NT2/D1 (cell line): ENCODE results near the gene ADAM22.

ENCODE experiments used
- DNase-seq: peaks from one replicate; pipeline ENCODE4 v3.0.0-alpha.2; 2011; ENCODE audit warnings: low read depth, low spot score
- H3K27me3 ChIP-seq: 2 replicates; pipeline ENCODE4 v1.6.0; 2011; ENCODE audit warnings: mild to moderate bottlenecking; ENCODE audit not compliant: insufficient read length, insufficient read depth
- H3K36me3 ChIP-seq: 2 replicates; pipeline ENCODE4 v1.6.1; 2011; ENCODE audit warnings: mild to moderate bottlenecking, low read length, mixed read lengths; ENCODE audit not compliant: insufficient read depth, insufficient read length
- H3K4me1 ChIP-seq: 2 replicates; pipeline ENCODE4 v1.5.1; 2011; ENCODE audit not compliant: insufficient read depth, insufficient read length
- H3K4me3 ChIP-seq: 2 replicates; pipeline ENCODE4 v1.5.1; 2011; ENCODE audit warnings: low read depth; ENCODE audit not compliant: insufficient read length
- H3K9ac ChIP-seq: 2 replicates; pipeline ENCODE4 v1.6.0; 2011; ENCODE audit warnings: low read depth; ENCODE audit not compliant: insufficient read length
- H3K9me3 ChIP-seq: 2 replicates; pipeline ENCODE4 v1.5.1; 2011; ENCODE audit warnings: mild to moderate bottlenecking, low read length; ENCODE audit not compliant: insufficient read depth
- SUZ12 ChIP-seq: IDR thresholded peaks from 2 replicates; pipeline ENCODE4 v1.6.1; 2011; ENCODE audit not compliant: insufficient read length, insufficient read depth; ENCODE audit errors: extremely low read depth
- YY1 ChIP-seq: IDR thresholded peaks from 2 replicates; pipeline ENCODE4 v1.6.1; 2011; ENCODE audit not compliant: insufficient read length, insufficient read depth
- ZNF274 ChIP-seq: IDR thresholded peaks from 2 replicates; pipeline ENCODE4 v1.6.1; 2011; ENCODE audit warnings: mild to moderate bottlenecking, low read depth, low read length

Gene ADAM22

GRCh38 chr7:88167223-88167622 lies 233.2 kb downstream of the ADAM22 start:
- DNase-seq, result no peak
- no peak for TF ChIP-seq ZNF274
- TF ChIP-seq SUZ12, result no peak
- TF ChIP-seq YY1, result no peak
- Histone ChIP-seq H3K4me1 (no peaks in the 10 kb centered on the region), H3K4me3 (no peak overlapping the region), H3K9me3 (no peaks in the 10 kb centered on the region), H3K27me3 (no peaks in the 10 kb centered on the region), H3K9ac (no peak overlapping the region), H3K36me3 (no peaks in the 10 kb centered on the region)

GRCh38 chr7:88167721-88168120 lies 233.7 kb downstream of the ADAM22 start:
- H3K4me3 ChIP-seq, result no peak overlapping the region

GRCh38 chr7:88169717-88170320 lies 235.8 kb downstream of the ADAM22 start:
- H3K4me3 ChIP-seq, result no peak overlapping the region
- no peaks in the 10 kb centered on the region for H3K9me3 ChIP-seq
- H3K9ac ChIP-seq, result no peak overlapping the region
- no peaks in the 10 kb centered on the region for H3K36me3 ChIP-seq
- TF ChIP-seq SUZ12, result no peak
- no peak for TF ChIP-seq YY1
- no peak for TF ChIP-seq ZNF274
- DNase-seq, result no peak
- no peaks in the 10 kb centered on the region for H3K4me1 ChIP-seq
- H3K27me3 ChIP-seq, result no peaks in the 10 kb centered on the region

More at GRCh38 chr7:88167721-88168120, 233.7 kb downstream of the ADAM22 start:
- Histone ChIP-seq H3K4me1 (no peaks in the 10 kb centered on the region), H3K9ac (no peak overlapping the region), H3K27me3 (no peaks in the 10 kb centered on the region), H3K9me3 (no peaks in the 10 kb centered on the region), H3K36me3 (no peaks in the 10 kb centered on the region)
- no peak for TF ChIP-seq ZNF274
- TF ChIP-seq YY1, result no peak
- TF ChIP-seq SUZ12, result no peak
- no peak for DNase-seq

GRCh38 chr7:88172842-88173241 lies 238.8 kb downstream of the ADAM22 start:
- no peaks in the 10 kb centered on the region for H3K9me3 ChIP-seq
- no peaks in the 10 kb centered on the region for H3K27me3 ChIP-seq
- no peak overlapping the region for H3K4me3 ChIP-seq
- TF ChIP-seq SUZ12 (no peak), ZNF274 (no peak), YY1 (no peak)
- no peaks in the 10 kb centered on the region for H3K4me1 ChIP-seq
- no peaks in the 10 kb centered on the region for H3K36me3 ChIP-seq
- no peak overlapping the region for H3K9ac ChIP-seq
- DNase-seq, result no peak

- no peak for TF ChIP-seq SUZ12
- no peak for TF ChIP-seq ZNF274
- no peak for TF ChIP-seq YY1
- H3K4me1 ChIP-seq, result no peaks in the 10 kb centered on the region
These were observed 242.1 kb downstream of the ADAM22 start for GRCh38 chr7:88176190-88176589.

GRCh38 chr7:88183051-88183450 lies 249.0 kb downstream of the ADAM22 start:
- no peaks in the 10 kb centered on the region for H3K27me3 ChIP-seq
- H3K4me3 ChIP-seq, result no peak overlapping the region
- TF ChIP-seq YY1, result no peak
- TF ChIP-seq ZNF274, result no peak
- TF ChIP-seq SUZ12, result no peak
- no peak for DNase-seq
- no peak overlapping the region for H3K9ac ChIP-seq
- no peaks in the 10 kb centered on the region for H3K4me1 ChIP-seq
- H3K9me3 ChIP-seq, result no peaks in the 10 kb centered on the region
- H3K36me3 ChIP-seq, result no peaks in the 10 kb centered on the region

More at GRCh38 chr7:88176190-88176589, 242.1 kb downstream of the ADAM22 start:
- H3K9ac ChIP-seq, result no peak overlapping the region
- no peak for DNase-seq
- H3K4me3 ChIP-seq, result no peak overlapping the region
- H3K9me3 ChIP-seq, result no peaks in the 10 kb centered on the region
- H3K36me3 ChIP-seq, result no peaks in the 10 kb centered on the region
- H3K27me3 ChIP-seq, result no peaks in the 10 kb centered on the region

GRCh38 chr7:88184848-88185304 lies 250.8 kb downstream of the ADAM22 start:
- TF ChIP-seq ZNF274, result no peak
- TF ChIP-seq YY1, result no peak
- no peak for TF ChIP-seq SUZ12
- no peaks in the 10 kb centered on the region for H3K9me3 ChIP-seq
- no peaks in the 10 kb centered on the region for H3K4me1 ChIP-seq
- no peaks in the 10 kb centered on the region for H3K36me3 ChIP-seq
- H3K9ac ChIP-seq, result no peak overlapping the region
- no peak for DNase-seq
- H3K4me3 ChIP-seq, result no peak overlapping the region
- no peaks in the 10 kb centered on the region for H3K27me3 ChIP-seq
